Measurements from ENCODE around the gene OR5D16.
"Not testable (repeated sequence)": the region's sequence is repeated elsewhere in the genome, so short reads cannot be mapped to it uniquely, and the experiment has no call there.

Gene OR5D16

GRCh38 chr11:55873146-55873545, 34.6 kb downstream of the OR5D16 start:
- H3K27me3 ChIP-seq (replicated peaks; ENCODE audit: control insufficient read depth, insufficient read depth, low read length); H3K36me3 ChIP-seq (ENCODE audit: control insufficient read depth, insufficient read depth, low read length); H3K4me3 ChIP-seq (replicated peaks; ENCODE audit: low read depth, low read length); DNase-seq (ENCODE audit: extremely low read depth, insufficient read length): not testable (repeated sequence)

- DNase-seq (ENCODE audit: extremely low read depth, insufficient read length); H3K27me3 ChIP-seq (replicated peaks; ENCODE audit: control insufficient read depth, insufficient read depth, low read length); H3K36me3 ChIP-seq (ENCODE audit: control insufficient read depth, insufficient read depth, low read length); H3K4me3 ChIP-seq (replicated peaks; ENCODE audit: low read depth, low read length): not testable (repeated sequence)
These were observed 44.4 kb downstream of the OR5D16 start, which contains the start of gene TRIM51 for GRCh38 chr11:55882997-55883396. Gene TRIM51 (plus strand): TSS chr11:55883297. CDS start chr11:55885429, 2,132 bp downstream.

DNA sequence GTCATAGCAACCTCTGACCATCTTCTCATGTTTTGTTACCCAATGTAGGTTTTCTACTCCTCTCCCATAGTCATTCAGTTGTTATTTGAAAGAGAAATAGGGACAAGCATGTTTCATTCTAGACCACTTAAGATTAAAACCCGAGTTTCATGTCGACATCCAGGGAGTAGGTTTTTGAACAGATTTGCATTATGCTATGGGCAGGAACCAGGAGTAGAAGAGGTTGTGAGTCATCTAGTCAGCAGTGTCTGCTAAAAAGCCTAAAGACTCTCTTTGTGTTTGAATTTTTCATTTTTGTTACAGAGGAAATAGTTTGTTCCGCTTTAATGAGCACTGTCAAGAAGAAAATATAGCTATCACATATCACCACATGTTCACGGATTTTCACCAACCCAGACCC, 46.4 kb downstream of the OR5D16 start:
- not testable (repeated sequence) for H3K4me3 ChIP-seq (replicated peaks; ENCODE audit: low read depth, low read length); H3K36me3 ChIP-seq (ENCODE audit: control insufficient read depth, insufficient read depth, low read length); H3K27me3 ChIP-seq (replicated peaks; ENCODE audit: control insufficient read depth, insufficient read depth, low read length); DNase-seq (ENCODE audit: extremely low read depth, insufficient read length)

DNA sequence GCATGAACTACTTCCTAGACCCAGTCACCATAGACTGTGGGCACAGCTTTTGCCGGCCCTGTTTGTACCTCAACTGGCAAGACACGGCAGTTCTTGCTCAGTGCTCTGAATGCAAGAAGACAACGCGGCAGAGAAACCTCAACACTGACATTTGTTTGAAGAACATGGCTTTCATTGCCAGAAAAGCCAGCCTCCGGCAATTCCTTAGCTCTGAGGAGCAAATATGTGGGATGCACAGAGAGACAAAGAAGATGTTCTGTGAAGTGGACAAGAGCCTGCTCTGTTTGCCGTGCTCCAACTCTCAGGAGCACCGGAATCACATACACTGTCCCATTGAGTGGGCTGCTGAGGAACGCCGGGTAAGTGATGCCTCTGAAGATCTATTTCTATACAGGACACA, 46.9 kb downstream of the OR5D16 start:
- DNase-seq (ENCODE audit: extremely low read depth, insufficient read length); H3K36me3 ChIP-seq (ENCODE audit: control insufficient read depth, insufficient read depth, low read length); H3K4me3 ChIP-seq (replicated peaks; ENCODE audit: low read depth, low read length); H3K27me3 ChIP-seq (replicated peaks; ENCODE audit: control insufficient read depth, insufficient read depth, low read length): not testable (repeated sequence)
